H9 (cell line): Measurements from ENCODE around the gene ZBTB20. TPM values are rescaled to one million over a fixed set of nuclear protein-coding genes. Genes with fewer than 3 reads are reported as not detected.

Experiments
- DNase-seq: peaks from one replicate; pipeline ENCODE4 v3.0.0-alpha.2; 2017
- H2AFZ ChIP-seq: one replicate; pipeline ENCODE4 v1.6.1; 2013; ENCODE audit warnings: mild to moderate bottlenecking, low read length, control low read depth, moderate library complexity
- H2AK5ac ChIP-seq: 2 replicates; pipeline ENCODE4 v1.6.1; 2013; ENCODE audit warnings: low read length, control low read depth, mixed read lengths; ENCODE audit not compliant: insufficient read length
- H2BK120ac ChIP-seq: one replicate; pipeline ENCODE4 v1.6.1; 2013; ENCODE audit warnings: low read depth, mild to moderate bottlenecking, low read length, control low read depth, inconsistent platforms; ENCODE audit not compliant: poor library complexity, severe bottlenecking
- H2BK12ac ChIP-seq: 2 replicates; pipeline ENCODE4 v1.6.1; 2013; ENCODE audit warnings: low read length, control low read depth, mixed read lengths, low read depth; ENCODE audit not compliant: insufficient read length
- H2BK15ac ChIP-seq: 2 replicates; pipeline ENCODE4 v1.6.1; 2013; ENCODE audit warnings: low read depth, low read length, control low read depth
- H2BK20ac ChIP-seq: one replicate; pipeline ENCODE4 v1.6.1; 2013; ENCODE audit warnings: low read depth, mild to moderate bottlenecking, low read length, control low read depth, inconsistent platforms; ENCODE audit not compliant: poor library complexity, severe bottlenecking
- H2BK5ac ChIP-seq: 2 replicates; pipeline ENCODE4 v1.6.1; 2013; ENCODE audit warnings: low read length, control low read depth, mixed read lengths; ENCODE audit not compliant: insufficient read length
- H3K14ac ChIP-seq: 2 replicates; pipeline ENCODE4 v1.6.1; 2013; ENCODE audit warnings: low read length, control low read depth; ENCODE audit not compliant: insufficient read depth
- H3K18ac ChIP-seq: 2 replicates; pipeline ENCODE4 v1.6.1; 2013; ENCODE audit warnings: low read depth, mild to moderate bottlenecking, mixed read lengths, low read length, control low read depth; ENCODE audit not compliant: insufficient read length
- H3K23ac ChIP-seq: 2 replicates; pipeline ENCODE4 v1.6.1; 2013; ENCODE audit warnings: low read length, control low read depth, mixed read lengths, low read depth; ENCODE audit not compliant: insufficient read length
- H3K23me2 ChIP-seq: 2 replicates; pipeline ENCODE4 v1.6.1; 2013; ENCODE audit warnings: low read depth, mild to moderate bottlenecking, mixed read lengths, low read length, control low read depth; ENCODE audit not compliant: insufficient read length, poor library complexity, severe bottlenecking
- H3K27ac ChIP-seq: 2 replicates; pipeline ENCODE4 v1.5.1; 2013; ENCODE audit warnings: low read length, control low read depth, mixed read lengths, low read depth; ENCODE audit not compliant: insufficient read length
- H3K27me3 ChIP-seq: 2 replicates; pipeline ENCODE4 v1.6.1; 2013; ENCODE audit warnings: low read length, control low read depth, inconsistent platforms; ENCODE audit not compliant: insufficient read depth
- H3K4ac ChIP-seq: 2 replicates; pipeline ENCODE4 v1.6.1; 2013; ENCODE audit warnings: low read depth, mild to moderate bottlenecking, control low read depth, inconsistent platforms, low read length, moderate library complexity
- H3K4me1 ChIP-seq: 2 replicates; pipeline ENCODE4 v1.6.1; 2013; ENCODE audit warnings: low read length, control low read depth, inconsistent platforms; ENCODE audit not compliant: insufficient read depth
- H3K4me2 ChIP-seq: 2 replicates; pipeline ENCODE4 v1.6.1; 2013; ENCODE audit warnings: low read length, control low read depth, mixed read lengths; ENCODE audit not compliant: insufficient read length, insufficient read depth
- H3K56ac ChIP-seq: 2 replicates; pipeline ENCODE4 v1.6.1; 2013; ENCODE audit warnings: low read depth, mild to moderate bottlenecking, mixed read lengths, low read length, control low read depth; ENCODE audit not compliant: insufficient read length
- H3K79me1 ChIP-seq: 2 replicates; pipeline ENCODE4 v1.6.1; 2013; ENCODE audit warnings: low read depth, mild to moderate bottlenecking, moderate library complexity, low read length, control low read depth, inconsistent platforms; ENCODE audit not compliant: insufficient read depth, poor library complexity, severe bottlenecking
- H3K79me2 ChIP-seq: 2 replicates; pipeline ENCODE4 v1.6.1; 2013; ENCODE audit warnings: low read length, control low read depth, inconsistent platforms; ENCODE audit not compliant: insufficient read depth
- H3K9ac ChIP-seq: 2 replicates; pipeline ENCODE4 v1.6.1; 2013; ENCODE audit warnings: low read length, control low read depth, mixed read lengths; ENCODE audit not compliant: insufficient read length; ENCODE audit errors: extremely low read depth
- H3K9me3 ChIP-seq: one replicate; pipeline ENCODE4 v1.6.1; 2013; ENCODE audit warnings: low read depth, low read length, inconsistent platforms; ENCODE audit not compliant: control insufficient read depth
- H3T11ph ChIP-seq: one replicate; pipeline ENCODE4 v1.6.1; 2013; ENCODE audit warnings: mild to moderate bottlenecking, low read length, control low read depth, inconsistent platforms
- H4K20me1 ChIP-seq: one replicate; pipeline ENCODE4 v1.6.1; 2013; ENCODE audit not compliant: control insufficient read depth, insufficient read length, insufficient read depth
- H4K5ac ChIP-seq: 2 replicates; pipeline ENCODE4 v1.6.1; 2013; ENCODE audit warnings: low read depth, mild to moderate bottlenecking, mixed read lengths, low read length, control low read depth; ENCODE audit not compliant: insufficient read length
- H4K8ac ChIP-seq: replicated peaks from 2 replicates; pipeline ENCODE4 v1.6.1; 2013; ENCODE audit warnings: low read length, control low read depth, mixed read lengths, low read depth; ENCODE audit not compliant: insufficient read length
- H4K91ac ChIP-seq: 2 replicates; pipeline ENCODE4 v1.6.1; 2013; ENCODE audit warnings: low read depth, mild to moderate bottlenecking, moderate library complexity, mixed read lengths, low read length, control low read depth; ENCODE audit not compliant: insufficient read length
- H3K27ac Mint-ChIP-seq, 3 experiments: 2 replicates in 2 of 3; 3 replicates in 1 of 3; pipeline ENCODE4 v1.8.0; 2020 to 2021; ENCODE audit warnings: mixed read lengths in 3 of 3, mild to moderate bottlenecking in 1 of 3, moderate library complexity in 1 of 3
- H3K27me3 Mint-ChIP-seq: 2 replicates; pipeline ENCODE4 v1.8.0; 2021; ENCODE audit warnings: low read depth, mild to moderate bottlenecking, moderate library complexity, mixed read lengths
- H3K36me3 Mint-ChIP-seq, 3 experiments: 2 replicates in 2 of 3; 3 replicates in 1 of 3; pipeline ENCODE4 v1.8.0; 2020 to 2021; ENCODE audit warnings: low read depth in 3 of 3, mixed read lengths in 3 of 3; ENCODE audit not compliant: insufficient read depth in 1 of 3
- H3K4me1 Mint-ChIP-seq, 2 experiments: 2 replicates each; pipeline ENCODE4 v1.8.0; 2020; ENCODE audit warnings: mixed read lengths in 2 of 2
- H3K4me3 Mint-ChIP-seq, 2 experiments: 2 replicates in 1 of 2; 3 replicates in 1 of 2; pipeline ENCODE4 v1.8.0; 2020 to 2021; ENCODE audit warnings: mild to moderate bottlenecking in 2 of 2, mixed read lengths in 2 of 2, moderate library complexity in 1 of 2
- H3K9me3 Mint-ChIP-seq, 2 experiments: 2 replicates in 1 of 2; 3 replicates in 1 of 2; pipeline ENCODE4 v1.8.0; 2020; ENCODE audit warnings: mild to moderate bottlenecking in 2 of 2, mixed read lengths in 2 of 2, moderate library complexity in 1 of 2
- WGBS: extraction: QIAGEN DNeasy Blood & Tissue Kit; methylation state at CpG from one replicate; pipeline ENCODE4 v1.1.7; 2013; ENCODE audit warnings: missing lambda C conversion rate, low lambda C conversion rate, mixed read lengths; ENCODE audit not compliant: insufficient read length; ENCODE audit errors: extremely low coverage; 5-methylcytosine and 5-hydroxymethylcytosine counted together
- total RNA-seq: library from RNA; stranded (reverse); gene quantifications from 2 replicates; pipeline ENCODE4 v1.2.1, GENCODE V29; 2021
- TF ChIP-seq, protein P1 (sequence below): fragments of 200-600 bp; sonication (generic); conservative IDR thresholded peaks from 3 replicates; pipeline ENCODE4 v1.8.0; 2021; ENCODE audit warnings: antibody characterized with exemption, mild to moderate bottlenecking

The ZBTB20 gene
- total RNA-seq, 1 experiment from 2014 or later: 0.70 TPM

DNA sequence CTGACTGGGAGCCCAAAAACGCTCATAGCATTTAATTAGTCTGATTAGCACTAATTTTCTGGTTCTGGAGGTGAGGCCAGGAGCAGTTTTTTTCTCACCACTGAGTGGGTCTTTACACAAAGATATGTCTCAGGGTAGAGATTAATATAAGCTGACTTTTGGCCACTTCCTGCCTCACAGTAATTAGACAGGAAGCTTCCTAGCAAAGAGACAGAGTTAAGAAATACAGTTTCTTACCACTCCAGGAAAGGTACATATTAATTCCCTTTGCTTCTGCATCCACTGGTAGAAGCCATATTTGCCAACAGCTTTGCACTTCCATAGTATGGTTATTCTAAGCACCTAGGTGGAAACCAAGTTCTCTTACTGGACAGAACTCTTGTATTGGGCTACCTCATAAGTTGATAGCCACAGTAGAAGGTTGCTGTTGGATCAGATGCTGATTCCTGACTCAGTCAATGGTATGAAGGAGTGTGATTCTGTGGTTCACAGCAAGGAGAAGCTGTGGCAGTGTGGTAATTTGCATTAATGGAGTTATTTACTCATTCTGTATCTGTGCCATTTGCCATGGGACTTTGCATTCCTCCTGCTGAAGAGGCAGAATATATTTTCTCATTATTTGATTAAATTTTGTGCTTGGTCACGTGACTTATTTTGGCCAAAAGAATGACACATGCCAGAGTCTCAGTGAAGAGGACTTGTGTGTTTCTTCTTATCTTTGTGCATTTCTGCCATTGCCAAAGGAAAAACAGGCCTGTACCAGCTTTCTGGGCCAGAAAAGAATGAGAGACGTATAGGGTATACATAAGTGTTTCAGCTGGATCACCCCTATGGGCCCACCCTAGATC lies 17.5 kb upstream of the ZBTB20 start:
- Histone ChIP-seq H3K27me3 (no peaks in the 10 kb centered on the region), H3K4me2 (no peak overlapping the region), H4K8ac (no peak overlapping the region), H2BK5ac (no peak overlapping the region), H3K79me1 (no peaks in the 10 kb centered on the region), H4K20me1 (no peaks in the 10 kb centered on the region), H3K9me3 (no peaks in the 10 kb centered on the region), H3K23me2 (no peaks in the 10 kb centered on the region), H3K4me1 (no peaks in the 10 kb centered on the region), H2BK120ac (no peak overlapping the region), H2AFZ (no peak overlapping the region), H3K56ac (no peak overlapping the region), H3K9ac (no peak overlapping the region), H2BK12ac (no peak overlapping the region), H3K23ac (no peak overlapping the region), H3T11ph (no peak overlapping the region), H4K91ac (no peak overlapping the region), H2BK15ac (no peak overlapping the region), H3K14ac (no peak overlapping the region), H3K79me2 (no peaks in the 10 kb centered on the region), H3K4ac (no peak overlapping the region), H3K27ac (no peak overlapping the region), H2AK5ac (no peak overlapping the region), H2BK20ac (no peak overlapping the region), H3K18ac (no peak overlapping the region), H4K5ac (no peak overlapping the region)
- H3K27ac Mint-ChIP-seq: no peak overlapping the region
- no CpG with 5 or more reads among the region's 3 CpGs for WGBS
- H3K4me1 Mint-ChIP-seq: peaks cover 7 to 8% of the 10 kb centered on the region in 2 experiments
- TF ChIP-seq, protein P1, sequence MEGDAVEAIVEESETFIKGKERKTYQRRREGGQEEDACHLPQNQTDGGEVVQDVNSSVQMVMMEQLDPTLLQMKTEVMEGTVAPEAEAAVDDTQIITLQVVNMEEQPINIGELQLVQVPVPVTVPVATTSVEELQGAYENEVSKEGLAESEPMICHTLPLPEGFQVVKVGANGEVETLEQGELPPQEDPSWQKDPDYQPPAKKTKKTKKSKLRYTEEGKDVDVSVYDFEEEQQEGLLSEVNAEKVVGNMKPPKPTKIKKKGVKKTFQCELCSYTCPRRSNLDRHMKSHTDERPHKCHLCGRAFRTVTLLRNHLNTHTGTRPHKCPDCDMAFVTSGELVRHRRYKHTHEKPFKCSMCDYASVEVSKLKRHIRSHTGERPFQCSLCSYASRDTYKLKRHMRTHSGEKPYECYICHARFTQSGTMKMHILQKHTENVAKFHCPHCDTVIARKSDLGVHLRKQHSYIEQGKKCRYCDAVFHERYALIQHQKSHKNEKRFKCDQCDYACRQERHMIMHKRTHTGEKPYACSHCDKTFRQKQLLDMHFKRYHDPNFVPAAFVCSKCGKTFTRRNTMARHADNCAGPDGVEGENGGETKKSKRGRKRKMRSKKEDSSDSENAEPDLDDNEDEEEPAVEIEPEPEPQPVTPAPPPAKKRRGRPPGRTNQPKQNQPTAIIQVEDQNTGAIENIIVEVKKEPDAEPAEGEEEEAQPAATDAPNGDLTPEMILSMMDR: no peak
- no peak for DNase-seq
- no peaks in the 10 kb centered on the region for H3K9me3 Mint-ChIP-seq
- H3K36me3 Mint-ChIP-seq: no peaks in the 10 kb centered on the region; a peak in 2 of 7 replicates
- H3K27me3 Mint-ChIP-seq: no peaks in the 10 kb centered on the region
- no peak overlapping the region for H3K4me3 Mint-ChIP-seq
